HCT116 (cell line): ENCODE measurements around the gene THNSL1. TPM values are rescaled to one million over a fixed set of nuclear protein-coding genes. Genes with fewer than 3 reads are reported as not detected.

Experiments used
- ATAC-seq: fragments of 200-7000 bp; cut with Tn5 transposase; 2 replicates; pipeline ENCODE4 v1.9.1; 2020; ENCODE audit warnings: mild to moderate bottlenecking, moderate library complexity
- BruUV-seq: library from RNA; stranded (reverse); fragments of 400-500 nt; replicated peaks from 2 replicates; lab custom pipeline; 2021; lab: Mats Ljungman, UMichigan
- CTCF ChIA-PET: fragments of 300-600 bp; sonication (Branson Sonifier 250); formaldehyde crosslinking; loops from one replicate; lab custom pipeline; 2021; ENCODE audit warnings: antibody characterized with exemption; lab: Charles Lee
- POLR2A ChIA-PET: fragments of 300-600, 350-600 bp; sonication (Branson Sonifier 250); formaldehyde crosslinking; loops from one replicate; lab custom pipeline; 2021; ENCODE audit warnings: antibody characterized with exemption; lab: Charles Lee
- RAD21 ChIA-PET, 2 experiments: fragments of 300-600 bp; sonication (Branson Sonifier 250); formaldehyde crosslinking; loops; one replicate each; lab custom pipeline; 2023; ENCODE audit warnings: low total read pairs in 2 of 2; ENCODE audit not compliant: uncharacterized antibody in 2 of 2, unreplicated experiment in 2 of 2, low non-redundant PET in 1 of 2; lab: Charles Lee
- DNase-seq: peaks from one replicate; pipeline ENCODE4 v3.0.0-alpha.2; 2010; ENCODE audit warnings: low read depth, low spot score
- H2AFZ ChIP-seq: fragments of 200-600 bp; shearing (Covaris generic), sonication (generic); 2 replicates; pipeline ENCODE4 v1.6.1; 2017; ENCODE audit warnings: low read depth, mixed run types, mixed read lengths, antibody characterized with exemption, low read length; ENCODE audit not compliant: poor library complexity, severe bottlenecking
- H3K27ac ChIP-seq: 2 replicates; pipeline ENCODE4 v1.5.1; 2012; ENCODE audit warnings: low read depth, low read length
- H3K27me3 ChIP-seq: fragments of 200-600 bp; sonication (generic); 2 replicates; pipeline ENCODE4 v1.6.1; 2016; ENCODE audit warnings: mixed run types, low read length, mixed read lengths; ENCODE audit not compliant: insufficient read depth
- H3K36me3 ChIP-seq, 2 experiments: fragments of 200-500 bp in 1 of 2; fragments of 200-600 bp in 1 of 2; sonication (Bioruptor generic) in 1 of 2; sonication (generic) in 1 of 2; 2 replicates each; pipeline versions ENCODE4 v1.5.1 to v1.6.1; 2014 to 2016; ENCODE audit warnings: low read length in 2 of 2, inconsistent platforms in 1 of 2, mixed read lengths in 1 of 2, mixed run types in 1 of 2; ENCODE audit not compliant: insufficient read depth in 2 of 2, control insufficient read depth in 1 of 2
- H3K4me1 ChIP-seq, 2 experiments: fragments of 200-600 bp in 1 of 2; sonication (generic) in 1 of 2; 2 replicates each; pipeline versions ENCODE4 v1.5.1 to v1.6.1; 2012 to 2017; ENCODE audit warnings: low read length in 2 of 2, inconsistent platforms in 1 of 2, mild to moderate bottlenecking in 1 of 2, mixed read lengths in 1 of 2, mixed run types in 1 of 2, moderate library complexity in 1 of 2; ENCODE audit not compliant: insufficient read depth in 2 of 2, control insufficient read depth in 1 of 2
- H3K4me2 ChIP-seq: fragments of 200-600 bp; sonication (generic); 2 replicates; pipeline ENCODE4 v1.6.1; 2017; ENCODE audit warnings: mixed run types, low read length, mixed read lengths
- H3K4me3 ChIP-seq, 2 experiments: fragments of 200-600 bp in 1 of 2; sonication (generic) in 1 of 2; replicated peaks in 1 of 2; 2 replicates each; pipeline ENCODE4 v1.5.1; 2011 to 2016; ENCODE audit warnings: low read length in 2 of 2, control low read depth in 1 of 2, low read depth in 1 of 2, mild to moderate bottlenecking in 1 of 2, mixed read lengths in 1 of 2, mixed run types in 1 of 2
- H3K79me2 ChIP-seq: fragments of 200-600 bp; sonication (generic); 2 replicates; pipeline ENCODE4 v1.6.1; 2017; ENCODE audit warnings: mild to moderate bottlenecking, mixed run types, low read length, moderate library complexity, mixed read lengths; ENCODE audit not compliant: insufficient read depth
- H3K9ac ChIP-seq: fragments of 200-600 bp; sonication (generic); 2 replicates; pipeline ENCODE4 v1.6.1; 2016; ENCODE audit warnings: low read length, mixed read lengths
- H3K9me2 ChIP-seq: fragments of 200-600 bp; sonication (generic), shearing (Covaris generic); 2 replicates; pipeline ENCODE4 v1.6.1; 2017; ENCODE audit warnings: mixed run types, mild to moderate bottlenecking, moderate library complexity; ENCODE audit not compliant: insufficient read depth
- H3K9me3 ChIP-seq, 2 experiments: fragments of 200-500 bp in 1 of 2; fragments of 200-600 bp in 1 of 2; sonication (Bioruptor generic) in 1 of 2; sonication (generic) in 1 of 2; 2 replicates each; pipeline ENCODE4 v1.6.1; 2014 to 2017; ENCODE audit warnings: low read length in 2 of 2, mixed read lengths in 2 of 2, inconsistent platforms in 1 of 2, low read depth in 1 of 2, mild to moderate bottlenecking in 1 of 2, mixed run types in 1 of 2, moderate library complexity in 1 of 2; ENCODE audit not compliant: control insufficient read depth in 1 of 2, insufficient read depth in 1 of 2
- H4K20me1 ChIP-seq: fragments of 200-600 bp; sonication (generic), shearing (Covaris generic); 2 replicates; pipeline ENCODE4 v1.6.1; 2017; ENCODE audit warnings: mixed run types, mild to moderate bottlenecking, moderate library complexity; ENCODE audit not compliant: insufficient read depth
- ELF1 ChIP-seq: IDR thresholded peaks from 2 replicates; pipeline ENCODE4 v1.6.1; 2012; ENCODE audit warnings: low read depth, borderline replicate concordance
- FOSL1 ChIP-seq: IDR thresholded peaks from 2 replicates; pipeline ENCODE4 v1.6.1; 2012; ENCODE audit warnings: low read depth
- RAD21 ChIP-seq: IDR thresholded peaks from 2 replicates; pipeline ENCODE4 v1.6.1; 2012; ENCODE audit warnings: low read depth, mild to moderate bottlenecking
- REST ChIP-seq: IDR thresholded peaks from 2 replicates; pipeline ENCODE4 v1.6.1; 2012; ENCODE audit warnings: low read depth
- TCF7L2 ChIP-seq: IDR thresholded peaks from 2 replicates; pipeline ENCODE4 v1.7.0; 2011; ENCODE audit warnings: borderline replicate concordance, inconsistent platforms; ENCODE audit not compliant: insufficient read depth, insufficient read length; ENCODE audit errors: extremely low read depth
- ZNF274 ChIP-seq: fragments of 200-500 bp; sonication (Bioruptor generic); IDR thresholded peaks from 2 replicates; pipeline ENCODE4 v1.6.1; 2014; ENCODE audit warnings: mild to moderate bottlenecking, low read depth, low read length, inconsistent platforms
- intact Hi-C: fragments of 100-400 bp; cut with micrococcal nuclease; formaldehyde crosslinking; loops from 2 replicates; pipeline ENCODE4 v1.10.0; 2022
- total RNA-seq: library from RNA; stranded (reverse); gene quantifications from one replicate; pipeline ENCODE4 v1.2.1, GENCODE V29; 2021; ENCODE audit not compliant: unreplicated experiment
- TF ChIP-seq, protein P1 (sequence below), 3 experiments: fragments of 200-600 bp in 1 of 3; sonication (generic) in 1 of 3; IDR thresholded peaks in 2 of 3; conservative IDR thresholded peaks in 1 of 3; 2 replicates each; pipeline ENCODE4 v1.5.1; 2012 to 2017; ENCODE audit warnings: low read depth in 2 of 3, low read length in 2 of 3, antibody characterized with exemption in 1 of 3, borderline replicate concordance in 1 of 3, control low read depth in 1 of 3, mild to moderate bottlenecking in 1 of 3, mixed read lengths in 1 of 3, mixed run types in 1 of 3, moderate library complexity in 1 of 3; ENCODE audit not compliant: insufficient read depth in 1 of 3

THNSL1 gene
- total RNA-seq, 1 experiment from 2014 or later: 7.7 TPM

DNA sequence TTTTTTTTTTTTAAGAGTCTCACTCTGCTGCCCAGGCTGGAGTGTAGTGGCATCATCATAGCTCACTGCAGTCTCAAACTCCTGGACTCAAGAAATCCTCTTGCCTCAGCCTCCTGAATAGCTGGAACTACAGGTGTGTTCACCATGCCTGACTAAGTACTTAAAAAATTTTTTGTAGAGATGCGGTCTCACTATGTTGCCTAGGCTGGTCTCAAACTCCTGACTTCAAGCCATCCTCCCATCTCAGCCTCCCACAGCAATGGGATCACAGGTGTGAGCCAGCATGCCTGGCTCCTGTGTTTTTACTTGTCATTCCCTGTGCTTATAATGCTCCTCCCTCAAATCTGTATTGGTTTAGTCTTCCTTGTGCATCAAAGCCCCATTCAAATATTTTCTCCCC, 46.7 kb downstream of the THNSL1 start:
- no peak for DNase-seq
- Histone ChIP-seq H3K36me3 (no peaks in the 10 kb centered on the region), H3K4me3 (no peak overlapping the region), H4K20me1 (no peaks in the 10 kb centered on the region), H3K27me3 (no peaks in the 10 kb centered on the region), H3K27ac (no peak overlapping the region), H3K9ac (no peak overlapping the region), H3K79me2 (no peaks in the 10 kb centered on the region), H3K9me2 (no peaks in the 10 kb centered on the region), H2AFZ (peak overlapping the region; percentile 65), H3K4me1 (peaks cover 31 to 59% of the 10 kb centered on the region in 2 experiments), H3K4me2 (peak overlapping the region; percentile 81; the same call in 1 of the 2 replicates), H3K9me3 (no peaks in the 10 kb centered on the region)
- no peak for TF ChIP-seq ZNF274
- TF ChIP-seq, protein P1, sequence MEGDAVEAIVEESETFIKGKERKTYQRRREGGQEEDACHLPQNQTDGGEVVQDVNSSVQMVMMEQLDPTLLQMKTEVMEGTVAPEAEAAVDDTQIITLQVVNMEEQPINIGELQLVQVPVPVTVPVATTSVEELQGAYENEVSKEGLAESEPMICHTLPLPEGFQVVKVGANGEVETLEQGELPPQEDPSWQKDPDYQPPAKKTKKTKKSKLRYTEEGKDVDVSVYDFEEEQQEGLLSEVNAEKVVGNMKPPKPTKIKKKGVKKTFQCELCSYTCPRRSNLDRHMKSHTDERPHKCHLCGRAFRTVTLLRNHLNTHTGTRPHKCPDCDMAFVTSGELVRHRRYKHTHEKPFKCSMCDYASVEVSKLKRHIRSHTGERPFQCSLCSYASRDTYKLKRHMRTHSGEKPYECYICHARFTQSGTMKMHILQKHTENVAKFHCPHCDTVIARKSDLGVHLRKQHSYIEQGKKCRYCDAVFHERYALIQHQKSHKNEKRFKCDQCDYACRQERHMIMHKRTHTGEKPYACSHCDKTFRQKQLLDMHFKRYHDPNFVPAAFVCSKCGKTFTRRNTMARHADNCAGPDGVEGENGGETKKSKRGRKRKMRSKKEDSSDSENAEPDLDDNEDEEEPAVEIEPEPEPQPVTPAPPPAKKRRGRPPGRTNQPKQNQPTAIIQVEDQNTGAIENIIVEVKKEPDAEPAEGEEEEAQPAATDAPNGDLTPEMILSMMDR (IDR thresholded peaks at IDR 0.05 in 2 of 3, conservative IDR thresholded peaks at IDR 0.05 in 1 of 3; ENCODE audit: borderline replicate concordance in 1 of 3, insufficient read depth in 1 of 3, low read depth in 2 of 3, low read length in 2 of 3): no peak
- TF ChIP-seq FOSL1: no peak
- TF ChIP-seq REST: no peak
- TF ChIP-seq TCF7L2: no peak
- no peak for TF ChIP-seq ELF1
- no peak for TF ChIP-seq RAD21
- BruUV-seq: no TSS peak
- POLR2A ChIA-PET: no interaction called here
- RAD21 ChIA-PET: no interaction called here
- intact Hi-C loops: loop anchor here (2.0 to 10.0 kb wide), 3 partner anchors 46 to 238 kb away; partner anchors contain the start of genes ENKUR and THNSL1
- CTCF ChIA-PET: no interaction called here
- ATAC-seq: no peak
